ENCODE results near the gene ARPC1A.
"Not testable (repeated sequence)": the region's sequence is repeated elsewhere in the genome, so short reads cannot be mapped to it uniquely, and the experiment has no call there.

The ARPC1A gene

GRCh38 chr7:99325592-99326407 is at the start of gene ARPC1A:
ARPC1A (plus strand) TSS chr7:99325898; CDS start chr7:99333354, 7,456 bp downstream.
- TF ChIP-seq CTCF (conservative IDR thresholded peaks at IDR 0.05; ENCODE audit: control insufficient read depth, insufficient read depth, low read depth, low read length): peak; percentile 23
- peak; percentile 93 for DNase-seq (ENCODE audit: low read depth)
- peak within 1 kb of the TSS; percentile 80 for H3K4me3 ChIP-seq (ENCODE audit: control insufficient read depth, low read depth, low read length)

GRCh38 chr7:99278180-99278579 is 47.5 kb upstream of the ARPC1A start:
- DNase-seq (ENCODE audit: low read depth): no peak
- no peak overlapping the region for H3K4me3 ChIP-seq (ENCODE audit: control insufficient read depth, low read depth, low read length)
- TF ChIP-seq CTCF (conservative IDR thresholded peaks at IDR 0.05; ENCODE audit: control insufficient read depth, insufficient read depth, low read depth, low read length): no peak

GRCh38 chr7:99284165-99284564 is 41.5 kb upstream of the ARPC1A start:
- H3K4me3 ChIP-seq (ENCODE audit: control insufficient read depth, low read depth, low read length); DNase-seq (ENCODE audit: low read depth): not testable (repeated sequence)

GRCh38 chr7:99287779-99288534 is 37.7 kb upstream of the ARPC1A start:
- no peak overlapping the region for H3K4me3 ChIP-seq (ENCODE audit: control insufficient read depth, low read depth, low read length)
- no peak for TF ChIP-seq CTCF (conservative IDR thresholded peaks at IDR 0.05; ENCODE audit: control insufficient read depth, insufficient read depth, low read depth, low read length)
- no peak for DNase-seq (ENCODE audit: low read depth)

GRCh38 chr7:99289185-99289584 is 36.5 kb upstream of the ARPC1A start:
- no peak for DNase-seq (ENCODE audit: low read depth)
- no peak overlapping the region for H3K4me3 ChIP-seq (ENCODE audit: control insufficient read depth, low read depth, low read length)
- TF ChIP-seq CTCF (conservative IDR thresholded peaks at IDR 0.05; ENCODE audit: control insufficient read depth, insufficient read depth, low read depth, low read length): no peak

- DNase-seq (ENCODE audit: low read depth): not testable (repeated sequence)
Measured at GRCh38 chr7:99290148-99290547, 35.5 kb upstream of the ARPC1A start.

GRCh38 chr7:99290980-99291607 is 34.6 kb upstream of the ARPC1A start:
- TF ChIP-seq CTCF (conservative IDR thresholded peaks at IDR 0.05; ENCODE audit: control insufficient read depth, insufficient read depth, low read depth, low read length): no peak
- H3K4me3 ChIP-seq (ENCODE audit: control insufficient read depth, low read depth, low read length): no peak overlapping the region
- no peak for DNase-seq (ENCODE audit: low read depth)

More at GRCh38 chr7:99290148-99290547, 35.5 kb upstream of the ARPC1A start:
- H3K4me3 ChIP-seq (ENCODE audit: control insufficient read depth, low read depth, low read length): not testable (repeated sequence)
